Skeletal muscle cell (primary cell): ENCODE results near the gene ANKRD53.

ENCODE experiments used
- DNase-seq: peaks from one replicate; pipeline ENCODE4 v3.0.0-alpha.2; 2010; ENCODE audit warnings: low read depth
- H3K4me3 ChIP-seq: 2 replicates; pipeline ENCODE4 v1.5.1; 2011; ENCODE audit warnings: low read depth, mild to moderate bottlenecking, control low read depth, low read length, moderate library complexity

Gene ANKRD53

DNA sequence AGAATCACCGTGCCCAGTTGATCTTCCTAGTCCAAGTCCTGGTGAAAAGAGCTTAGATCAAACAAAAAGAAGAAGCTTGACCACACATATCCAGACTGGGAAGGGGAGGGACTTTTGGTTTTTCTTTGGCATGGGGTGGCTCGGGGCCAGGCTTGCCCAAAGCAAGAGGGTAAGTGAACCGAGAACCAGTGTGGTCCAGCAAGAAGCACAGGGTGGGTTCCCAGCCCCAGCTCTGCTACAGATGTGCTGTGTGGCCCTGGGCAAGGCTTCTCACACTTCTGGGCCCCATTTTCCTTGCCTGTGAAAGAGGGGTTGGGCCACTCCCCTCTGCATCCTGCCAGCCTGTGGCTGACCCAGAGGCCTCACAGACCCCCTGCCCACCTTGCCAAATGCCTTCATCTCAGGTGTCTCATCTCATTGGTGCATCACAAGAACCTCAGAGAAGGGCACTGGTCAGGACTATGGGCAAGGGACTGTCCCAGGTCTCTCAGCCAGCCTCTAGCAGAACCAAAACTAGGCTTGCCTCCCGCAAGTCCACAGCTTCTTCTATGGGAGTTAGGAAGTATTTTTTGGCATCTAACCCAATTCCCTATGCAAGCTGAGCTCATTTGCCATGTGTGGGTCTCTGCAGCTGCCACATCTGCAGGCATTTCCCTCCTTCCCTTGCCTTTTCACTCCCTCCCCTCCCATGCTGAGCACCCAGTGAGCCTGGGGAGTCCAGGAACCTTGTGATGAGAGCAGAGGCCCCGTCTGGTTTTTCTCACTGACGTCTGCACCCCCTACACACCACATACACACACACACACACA is 35.8 kb upstream of the ANKRD53 start:
- H3K4me3 ChIP-seq: no peak overlapping the region
- peak; percentile 18 for DNase-seq

DNA sequence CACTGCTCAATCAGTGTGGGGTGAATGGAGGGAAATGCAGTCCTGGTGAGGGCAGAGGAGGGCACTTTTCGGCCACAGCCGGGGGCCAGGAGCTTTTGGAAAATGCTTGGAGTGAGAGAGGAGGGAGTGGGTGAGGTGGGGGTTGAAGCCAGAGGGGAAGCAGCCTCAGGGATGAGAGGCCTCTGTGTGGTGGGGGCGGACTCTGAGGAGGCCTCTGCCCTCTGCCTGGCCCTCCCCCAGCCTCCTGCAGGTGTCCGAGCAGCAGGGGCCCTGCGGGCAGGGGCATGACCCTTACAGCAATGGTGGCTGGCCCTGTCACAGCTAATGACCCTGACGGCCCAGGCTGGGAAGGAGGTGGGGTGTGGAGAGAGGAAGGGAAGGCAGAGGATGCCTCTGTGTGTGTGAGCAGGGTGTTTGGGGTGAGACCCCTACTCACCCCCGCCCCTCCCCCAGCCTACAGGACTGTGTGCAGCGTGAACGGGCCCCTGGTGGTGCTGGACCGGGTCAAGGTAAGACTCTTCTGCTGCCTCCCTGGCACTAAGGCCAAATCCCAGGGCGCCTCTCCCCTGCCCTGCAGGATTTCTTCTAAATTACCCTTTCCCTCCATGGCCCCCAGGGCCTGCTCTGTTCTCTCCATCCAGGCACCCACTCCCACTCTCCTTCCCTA is 35.1 kb upstream of the ANKRD53 start:
- no peak for DNase-seq

DNA sequence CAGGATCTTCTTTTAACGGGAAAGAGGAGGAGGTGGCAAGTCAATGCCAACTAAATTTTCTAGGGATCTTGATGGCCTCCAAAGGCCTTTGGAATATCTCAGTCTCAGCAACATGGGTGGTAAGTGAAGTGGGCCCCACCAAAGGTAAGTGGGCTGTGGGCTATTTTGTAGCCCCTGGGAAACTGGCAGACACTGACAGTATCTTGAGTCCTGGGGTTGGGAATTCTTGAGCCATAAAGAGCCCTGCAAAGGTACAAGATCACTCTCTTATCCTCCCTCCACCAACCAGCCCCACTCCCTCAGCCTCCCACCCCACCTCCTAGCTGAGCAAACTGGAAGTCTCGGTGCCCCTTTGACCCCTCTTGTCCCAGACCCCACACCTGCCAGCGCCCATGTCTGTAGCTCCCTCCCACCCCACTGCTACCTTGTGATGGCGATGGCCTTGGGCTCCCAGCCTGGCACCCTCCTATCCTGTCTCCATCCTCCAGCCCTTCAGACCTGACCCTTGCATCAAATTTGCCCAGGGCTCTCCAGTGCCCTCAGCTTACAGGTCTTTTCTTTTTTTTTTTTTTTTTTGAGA is 34.2 kb upstream of the ANKRD53 start:
- H3K4me3 ChIP-seq: no peak overlapping the region
- DNase-seq: no peak

More for the DNA sequence above, 35.1 kb upstream of the ANKRD53 start:
- H3K4me3 ChIP-seq: no peak overlapping the region

DNA sequence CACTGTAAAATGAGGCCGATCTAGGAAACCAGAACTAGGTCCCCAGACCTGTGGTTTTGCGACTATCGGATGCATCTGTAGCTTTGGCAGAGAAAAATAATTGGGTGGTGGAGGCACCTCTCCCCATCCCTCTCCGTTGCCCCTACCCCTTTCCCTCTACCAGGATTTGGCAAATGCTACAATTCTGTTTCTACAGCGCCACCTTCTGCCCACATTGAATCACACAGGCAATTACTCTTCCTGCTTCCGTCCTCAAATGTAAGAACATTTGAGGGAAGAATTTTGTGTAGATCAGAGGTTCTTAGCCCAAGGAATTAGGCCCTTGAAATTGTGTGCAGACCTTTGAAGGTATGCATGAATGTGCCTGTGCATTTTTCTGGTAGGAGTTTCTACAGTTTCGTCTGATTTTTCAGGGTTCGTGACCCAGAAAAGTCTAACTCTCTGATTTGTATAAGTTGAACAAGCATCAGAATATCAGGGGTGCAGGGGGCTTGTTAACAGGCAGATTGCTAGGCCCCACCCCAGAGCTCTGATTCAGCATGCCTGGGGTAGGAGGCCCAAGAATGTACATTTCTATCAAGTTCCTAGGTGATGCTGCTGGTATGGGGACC is 31.5 kb upstream of the ANKRD53 start:
- no peak overlapping the region for H3K4me3 ChIP-seq
- DNase-seq: peak; percentile 19

DNA sequence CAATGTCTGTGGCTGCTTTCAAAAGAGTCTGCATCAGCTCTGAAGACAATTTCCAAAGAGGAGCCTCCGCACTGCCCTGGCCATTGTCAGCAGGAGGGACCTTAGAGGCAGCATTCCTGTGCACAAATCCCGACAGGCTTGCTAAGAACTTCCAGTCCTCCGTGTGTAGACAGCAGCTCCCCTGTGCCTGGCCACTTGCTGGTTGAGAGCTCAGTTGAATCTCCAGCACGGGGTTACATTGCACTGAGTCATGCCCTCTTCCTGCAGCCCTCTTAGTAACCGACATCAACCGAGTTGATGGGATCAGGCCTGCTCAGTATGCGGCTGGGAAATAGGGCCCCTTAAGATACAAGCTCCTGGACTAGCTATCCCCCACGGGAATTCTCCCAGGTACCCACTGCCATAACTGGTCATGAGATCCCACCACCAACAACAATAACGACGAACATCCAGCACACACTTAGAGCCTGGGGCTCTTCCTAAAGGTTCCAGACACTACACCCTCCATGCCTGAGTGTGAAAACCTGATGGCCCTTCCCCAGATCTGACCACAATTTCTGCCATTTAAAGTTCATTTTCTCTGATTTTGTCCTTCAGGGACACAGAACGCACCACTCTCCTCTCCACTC is 30.8 kb upstream of the ANKRD53 start:
- no peak overlapping the region for H3K4me3 ChIP-seq
- DNase-seq: peak; percentile 23

DNA sequence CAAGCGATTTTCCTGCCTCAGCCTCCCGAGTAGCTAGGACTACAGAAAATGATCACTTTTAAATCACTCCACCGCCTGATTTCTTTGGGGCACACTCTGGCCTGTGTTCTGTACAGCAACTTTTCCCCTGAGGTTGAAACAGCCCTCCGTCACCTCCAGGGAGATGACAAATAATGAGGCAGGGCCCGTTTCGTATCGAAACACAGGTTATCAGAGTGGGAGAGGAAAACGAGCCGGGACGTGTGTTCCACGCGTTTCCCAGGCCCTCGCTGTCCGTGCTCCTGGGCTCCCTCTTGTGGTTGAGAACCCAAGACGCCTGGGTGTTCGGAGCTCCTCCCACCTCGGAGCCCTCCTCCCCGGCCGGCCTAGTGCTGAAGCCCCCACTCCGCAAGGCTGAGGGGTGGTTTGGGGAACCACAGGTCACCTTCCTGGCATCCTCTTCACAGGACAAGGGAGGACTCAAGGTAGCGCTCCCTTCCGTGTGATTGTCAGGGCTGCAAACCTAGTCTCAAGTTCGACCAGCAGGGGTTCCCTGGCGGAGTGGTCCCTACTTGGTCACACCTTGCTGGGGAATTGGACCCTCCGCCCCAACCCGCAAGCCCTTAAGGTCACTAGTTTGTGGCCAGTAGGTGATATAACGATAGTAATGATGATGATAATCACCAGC is 30.0 kb upstream of the ANKRD53 start:
- H3K4me3 ChIP-seq: peak overlapping the region; percentile 30

DNA sequence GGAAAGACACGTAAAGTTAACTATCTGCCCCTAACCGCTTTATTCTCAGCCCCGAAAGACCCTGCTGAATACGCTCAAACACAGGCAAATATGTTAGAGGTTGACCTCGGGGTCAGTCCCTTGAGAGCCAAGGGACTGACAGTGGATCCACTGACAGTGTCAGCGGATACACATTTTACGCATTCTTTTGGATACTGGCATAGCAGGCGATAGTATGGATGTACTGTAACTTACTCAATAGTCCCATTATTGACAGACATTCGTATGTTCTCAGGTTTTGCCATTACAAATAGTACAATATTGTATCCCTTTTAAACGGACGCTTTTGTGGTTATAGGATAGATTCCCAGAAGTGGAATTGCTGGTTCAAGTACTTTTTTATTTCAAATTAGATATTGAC is 29.3 kb upstream of the ANKRD53 start:
- no peak for DNase-seq
- no peak overlapping the region for H3K4me3 ChIP-seq

More for the DNA sequence above, 30.0 kb upstream of the ANKRD53 start:
- peak; percentile 9 for DNase-seq

DNA sequence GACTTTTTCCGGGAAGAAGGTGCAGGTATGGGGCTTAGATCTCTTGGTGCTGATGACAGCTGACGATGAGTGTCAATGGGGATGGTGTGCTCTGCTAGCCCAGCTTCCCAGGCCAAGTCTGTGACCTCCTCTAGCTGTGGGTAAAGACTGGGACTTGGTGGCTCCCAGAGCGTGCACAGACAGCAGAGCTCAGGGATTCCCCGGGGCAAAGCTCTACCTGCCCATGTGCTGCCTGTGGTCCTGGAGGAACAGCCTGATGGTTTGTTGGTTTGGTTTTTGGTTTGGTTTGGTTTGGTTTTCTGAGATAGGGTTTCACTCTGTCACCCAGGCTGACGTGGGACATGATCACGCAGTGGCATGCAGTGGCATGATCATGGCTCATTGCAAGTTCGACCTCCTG is 23.5 kb upstream of the ANKRD53 start:
- no peak for DNase-seq
- no peak overlapping the region for H3K4me3 ChIP-seq

DNA sequence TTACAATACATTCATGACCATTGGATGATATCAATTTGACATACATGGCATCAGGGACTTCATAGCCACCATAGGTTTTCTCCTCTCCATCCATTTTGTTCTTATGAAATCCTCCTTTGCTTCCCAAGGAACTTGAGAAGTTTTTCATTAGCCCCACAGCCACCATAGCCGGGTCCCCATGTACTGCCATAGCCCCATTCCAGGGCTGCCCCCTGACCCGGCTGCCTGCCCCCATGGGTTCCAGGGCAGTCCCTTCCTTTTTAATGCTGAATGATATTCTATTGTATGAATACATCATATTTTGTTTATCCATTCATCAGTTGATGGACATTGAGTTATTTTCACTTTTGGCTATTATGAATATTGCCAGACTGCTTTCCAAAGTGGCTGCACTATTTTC is 22.3 kb upstream of the ANKRD53 start:
- no peak for DNase-seq

DNA sequence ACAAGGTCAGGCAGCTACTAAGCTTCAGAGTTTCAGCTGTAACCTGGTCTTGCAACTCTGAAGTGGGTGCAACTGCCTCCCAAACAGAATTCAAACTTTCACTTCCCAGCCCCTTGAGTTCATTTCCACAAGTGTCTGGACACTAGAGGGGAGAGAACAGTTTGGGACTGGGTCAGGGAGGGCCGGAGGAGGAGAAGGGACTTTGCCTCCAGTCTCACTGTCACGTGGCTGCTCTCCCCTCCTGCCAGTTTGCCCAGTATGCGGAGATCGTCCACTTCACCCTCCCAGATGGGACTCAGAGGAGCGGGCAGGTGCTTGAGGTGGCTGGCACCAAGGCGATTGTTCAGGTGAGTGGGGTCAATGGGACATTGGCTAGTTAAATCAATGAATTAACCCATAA is 20.6 kb upstream of the ANKRD53 start:
- no peak overlapping the region for H3K4me3 ChIP-seq
- no peak for DNase-seq

More for the DNA sequence above, 22.3 kb upstream of the ANKRD53 start:
- H3K4me3 ChIP-seq: no peak overlapping the region

DNA sequence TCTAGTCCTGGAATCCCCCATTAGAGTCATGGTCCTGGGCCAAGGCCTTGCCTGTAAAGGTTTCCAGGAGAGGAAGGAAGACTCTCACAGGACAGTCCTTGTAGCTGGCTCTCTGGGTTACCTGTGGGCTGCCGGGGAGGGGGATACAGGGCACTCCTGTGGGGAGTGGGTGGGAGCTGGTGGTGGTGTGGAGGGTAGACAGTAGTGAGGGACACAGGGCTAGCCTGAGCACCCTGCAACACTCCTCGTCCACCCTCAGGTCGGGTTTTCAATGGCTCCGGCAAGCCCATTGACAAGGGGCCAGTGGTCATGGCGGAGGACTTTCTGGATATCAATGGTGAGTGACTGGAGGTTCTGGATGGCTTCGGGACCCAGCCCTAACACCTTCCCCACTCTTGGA is 19.7 kb upstream of the ANKRD53 start:
- DNase-seq: no peak
- H3K4me3 ChIP-seq: no peak overlapping the region

DNA sequence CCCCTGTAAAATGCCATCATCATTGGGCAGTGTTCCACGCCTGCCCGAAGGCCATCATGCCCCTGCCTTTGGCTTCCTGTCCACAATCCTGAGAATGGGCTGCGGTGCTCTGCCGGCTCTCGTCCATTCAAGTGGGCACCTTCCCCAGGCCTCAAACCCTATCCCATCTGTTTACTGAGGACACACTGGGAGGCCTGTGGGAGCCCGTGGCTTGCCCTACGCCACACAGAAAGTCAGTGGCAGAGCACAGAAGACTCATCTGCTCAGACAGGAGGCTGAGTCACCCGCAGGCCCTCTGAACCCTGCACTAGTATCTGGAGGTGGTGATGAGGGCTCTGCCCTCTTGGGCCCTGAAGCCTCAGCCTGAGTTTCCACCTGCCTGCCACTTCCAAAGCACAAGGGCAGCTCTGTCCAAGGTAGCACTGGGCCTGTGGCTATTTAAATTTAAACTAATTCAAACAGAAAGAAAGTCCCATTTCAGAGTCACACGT is 19.1 kb upstream of the ANKRD53 start:
- DNase-seq: no peak
- no peak overlapping the region for H3K4me3 ChIP-seq

DNA sequence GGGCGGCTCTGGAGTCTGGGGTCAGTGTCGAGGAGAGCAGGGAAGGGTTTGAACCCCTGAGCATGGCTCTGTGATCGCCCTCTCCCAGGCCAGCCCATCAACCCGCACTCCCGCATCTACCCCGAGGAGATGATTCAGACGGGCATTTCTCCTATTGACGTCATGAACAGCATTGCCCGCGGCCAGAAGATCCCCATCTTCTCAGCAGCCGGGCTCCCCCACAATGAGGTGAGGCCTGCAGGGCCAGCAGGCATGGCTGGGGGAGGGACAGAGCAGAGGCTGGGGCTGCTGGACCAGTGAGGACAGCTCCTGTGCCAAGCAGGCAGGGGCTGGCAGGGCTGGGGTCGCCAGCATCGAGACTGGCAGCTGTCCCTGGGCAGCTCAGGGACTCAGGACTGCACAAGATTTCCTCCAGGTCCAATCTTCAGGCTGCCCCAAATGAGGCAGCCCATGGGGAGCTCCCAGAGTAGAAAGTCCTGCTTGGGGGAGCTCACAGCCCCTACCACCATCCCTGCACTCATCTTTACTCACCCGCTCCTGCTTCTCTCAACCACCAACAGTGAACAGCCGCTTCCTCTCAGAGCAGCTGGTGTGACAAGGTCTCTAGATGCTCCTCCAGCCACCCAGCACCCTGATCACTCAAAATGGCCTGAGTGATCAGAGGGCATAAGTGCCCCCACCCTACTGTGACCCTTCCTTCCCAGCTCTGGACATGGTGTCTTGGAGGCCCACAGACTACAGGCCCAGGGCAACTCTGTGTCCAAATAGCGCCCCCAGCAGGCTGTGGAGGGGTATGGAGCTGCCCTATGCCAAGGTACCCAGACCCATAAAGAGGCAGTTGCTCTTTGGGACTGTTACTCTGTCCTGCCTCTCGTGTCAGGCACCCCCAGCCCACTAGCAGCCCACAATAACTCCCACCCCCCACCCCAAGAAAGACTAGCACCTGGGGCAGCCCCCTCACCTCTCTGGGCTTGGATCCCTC is 18.3 kb upstream of the ANKRD53 start:
- H3K4me3 ChIP-seq: no peak overlapping the region
- no peak for DNase-seq

DNA sequence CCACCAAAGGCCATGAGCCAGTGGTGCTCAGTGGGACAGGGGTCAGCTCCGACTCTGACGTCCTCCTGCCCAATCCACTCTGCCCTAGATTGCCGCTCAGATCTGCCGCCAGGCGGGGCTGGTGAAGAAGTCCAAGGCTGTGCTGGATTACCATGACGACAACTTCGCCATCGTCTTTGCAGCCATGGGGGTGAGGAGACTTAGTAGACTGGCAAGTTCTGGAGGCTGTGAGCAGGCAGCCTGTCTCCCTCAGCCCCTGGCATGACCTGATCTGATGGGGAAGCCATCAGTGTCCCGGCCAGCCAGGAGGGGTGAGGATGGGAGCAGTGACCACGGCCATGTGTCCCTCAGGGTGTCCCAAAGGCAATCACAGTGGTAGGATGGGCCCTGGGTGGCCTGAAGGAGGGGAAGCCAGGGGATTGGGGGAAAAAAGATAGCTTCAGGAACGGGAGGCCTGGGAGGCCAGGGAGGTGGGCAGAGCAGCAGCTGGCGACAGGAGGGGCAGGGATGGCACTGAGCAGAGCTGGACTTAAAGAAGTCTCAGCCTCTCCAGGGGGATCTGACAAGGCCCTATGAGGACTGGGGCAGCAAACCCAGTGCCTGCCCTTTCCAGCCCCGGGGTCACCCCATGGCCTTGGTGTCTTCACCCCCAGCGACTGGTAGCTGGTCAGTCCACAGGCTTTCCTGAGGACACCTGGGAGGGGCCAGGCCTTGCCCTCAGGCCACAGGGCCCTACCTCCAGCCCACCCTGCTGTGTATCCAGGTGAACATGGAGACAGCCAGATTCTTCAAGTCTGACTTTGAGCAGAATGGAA is 17.4 kb upstream of the ANKRD53 start:
- no peak for DNase-seq
- no peak overlapping the region for H3K4me3 ChIP-seq

DNA sequence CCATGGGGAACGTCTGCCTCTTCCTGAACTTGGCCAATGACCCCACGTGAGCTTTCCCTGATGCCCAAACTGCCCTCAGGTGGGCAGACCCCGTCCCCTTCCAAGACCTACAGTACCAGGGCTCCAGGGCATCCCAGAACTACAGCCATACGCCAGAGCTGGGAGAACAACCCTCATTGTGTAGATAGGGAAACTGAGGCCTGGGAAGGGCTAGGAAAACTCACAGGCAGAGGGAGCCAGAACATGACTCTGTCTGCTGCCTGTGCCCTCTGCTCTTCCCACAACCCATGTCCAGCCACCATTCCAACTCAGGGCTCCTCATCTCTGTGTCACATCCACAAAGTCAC is 16.8 kb upstream of the ANKRD53 start:
- H3K4me3 ChIP-seq: no peak overlapping the region
- DNase-seq: no peak

DNA sequence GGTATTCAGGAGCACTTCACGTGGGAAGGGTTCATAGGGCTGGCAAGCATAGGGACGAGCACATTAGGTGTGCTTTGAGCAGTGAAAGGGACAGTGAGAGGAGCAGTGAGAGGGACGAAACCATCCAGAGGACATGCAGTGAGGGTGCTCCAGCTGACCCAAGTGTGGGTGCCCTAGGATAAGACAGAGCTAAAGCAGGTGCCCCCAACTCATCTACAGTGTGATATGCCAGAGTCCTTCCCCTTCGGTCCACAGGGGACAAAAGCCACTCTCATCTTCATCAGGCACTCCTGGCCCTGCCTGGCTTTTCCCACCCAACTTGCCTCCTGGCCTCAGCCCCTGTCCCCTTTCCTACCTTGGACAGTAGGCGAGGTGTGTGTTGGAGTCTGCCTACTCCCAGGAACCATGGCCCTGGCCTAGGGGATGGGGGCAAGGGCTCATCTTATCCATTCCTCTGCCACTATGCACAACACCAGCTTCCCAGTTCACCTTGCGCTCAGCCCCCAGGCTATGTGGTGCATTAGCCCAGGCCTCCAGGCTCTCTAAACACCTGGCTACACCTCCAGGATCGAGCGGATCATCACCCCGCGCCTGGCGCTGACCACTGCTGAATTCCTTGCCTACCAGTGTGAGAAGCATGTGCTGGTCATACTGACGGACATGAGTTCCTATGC is 16.1 kb upstream of the ANKRD53 start:
- no peak for DNase-seq
- H3K4me3 ChIP-seq: no peak overlapping the region
